GM18861 (cell line): ENCODE results near the gene SLC52A3.

Experiments
- ATAC-seq: cut with Tn5 transposase; IDR thresholded peaks from one replicate; pipeline ENCODE4 v1.9.1; 2021; ENCODE audit not compliant: unreplicated experiment

The SLC52A3 gene

GRCh38 chr20:770691-771090, 2.4 kb upstream of the SLC52A3 start:
- ATAC-seq, result no peak

- no peak for ATAC-seq
Observed at GRCh38 chr20:766906-767305, 1.4 kb downstream of the SLC52A3 start.

GRCh38 chr20:764255-764654, 4.0 kb downstream of the SLC52A3 start:
- ATAC-seq, result no peak

GRCh38 chr20:761418-762381, 6.6 kb downstream of the SLC52A3 start:
- no peak for ATAC-seq

GRCh38 chr20:760751-761417, 7.4 kb downstream of the SLC52A3 start:
- no peak for ATAC-seq

- no peak for ATAC-seq
Observed at GRCh38 chr20:757506-757905, 10.8 kb downstream of the SLC52A3 start.

- no peak for ATAC-seq
Observed at GRCh38 chr20:755941-756340, 12.4 kb downstream of the SLC52A3 start.

- ATAC-seq, result no peak
Observed at GRCh38 chr20:754904-755303, 13.4 kb downstream of the SLC52A3 start.

- ATAC-seq, result no peak
Observed at GRCh38 chr20:753897-754635, 14.2 kb downstream of the SLC52A3 start.

- ATAC-seq, result no peak
Observed at GRCh38 chr20:753136-753535, 15.2 kb downstream of the SLC52A3 start.

- no peak for ATAC-seq
Observed at GRCh38 chr20:752291-752690, 16.0 kb downstream of the SLC52A3 start.

GRCh38 chr20:751761-752160, 16.5 kb downstream of the SLC52A3 start:
- no peak for ATAC-seq

- no peak for ATAC-seq
Observed at GRCh38 chr20:750801-751200, 17.5 kb downstream of the SLC52A3 start.

GRCh38 chr20:745683-746301, 22.5 kb downstream of the SLC52A3 start:
- ATAC-seq, result no peak

- no peak for ATAC-seq
Observed at GRCh38 chr20:742156-742555, 26.1 kb downstream of the SLC52A3 start.

- no peak for ATAC-seq
Observed at GRCh38 chr20:741620-742019, 26.7 kb downstream of the SLC52A3 start.

- no peak for ATAC-seq
Observed at GRCh38 chr20:740162-740561, 28.1 kb downstream of the SLC52A3 start.

- no peak for ATAC-seq
Observed at GRCh38 chr20:739736-740135, 28.6 kb downstream of the SLC52A3 start.

GRCh38 chr20:733861-734260, 34.4 kb downstream of the SLC52A3 start:
- ATAC-seq, result no peak

GRCh38 chr20:732727-733126, 35.6 kb downstream of the SLC52A3 start:
- ATAC-seq, result no peak

GRCh38 chr20:731891-732560, 36.3 kb downstream of the SLC52A3 start:
- no peak for ATAC-seq
